ENCODE data around the gene SERGEF. TPM values are rescaled to one million over a fixed set of nuclear protein-coding genes. Genes with fewer than 3 reads are reported as not detected.
A peak's percentile ranks its signal among the peaks of the same experiment; 100 is the strongest.

Gene SERGEF
- total RNA-seq, 1 experiment from 2014 or later, result 26.1 TPM

DNA sequence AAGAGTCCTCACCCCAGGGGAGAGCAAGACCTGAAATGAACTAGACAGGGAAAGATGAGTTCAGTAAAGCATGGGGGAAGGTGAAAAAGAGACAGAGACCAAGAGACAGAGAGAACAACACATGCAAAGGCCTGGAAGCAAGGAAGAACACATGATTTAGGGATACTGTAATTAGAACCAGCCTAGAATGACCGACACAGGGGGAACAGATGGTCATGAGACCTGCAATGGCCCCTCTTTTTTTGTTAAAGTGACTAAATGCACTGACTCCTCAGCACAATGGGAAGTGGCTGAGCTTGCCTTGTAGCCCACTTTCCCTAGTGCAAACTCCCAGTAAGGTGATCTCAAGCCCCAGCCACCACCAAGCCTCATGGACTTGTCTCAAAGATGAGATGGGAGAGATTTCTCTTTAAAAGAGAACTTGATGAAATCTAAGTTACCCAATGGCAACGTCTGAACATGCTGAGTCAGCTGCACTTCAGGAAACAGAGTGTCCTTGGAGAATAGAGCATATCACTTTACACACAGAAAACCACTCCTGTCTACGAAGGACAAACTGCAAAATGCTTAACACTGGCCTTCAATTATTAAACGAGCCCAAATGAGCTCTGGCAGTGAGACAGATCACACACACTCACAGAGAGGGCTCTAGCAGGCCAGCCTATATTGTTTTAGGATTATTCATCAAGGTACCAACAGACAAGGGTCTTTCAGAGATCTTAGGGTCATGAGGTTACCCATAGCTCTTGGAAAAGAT is 91.0 kb downstream of the SERGEF start:
- DNase-seq (ENCODE audit: unreplicated experiment), result peak; percentile 54
- TF ChIP-seq, protein P1, sequence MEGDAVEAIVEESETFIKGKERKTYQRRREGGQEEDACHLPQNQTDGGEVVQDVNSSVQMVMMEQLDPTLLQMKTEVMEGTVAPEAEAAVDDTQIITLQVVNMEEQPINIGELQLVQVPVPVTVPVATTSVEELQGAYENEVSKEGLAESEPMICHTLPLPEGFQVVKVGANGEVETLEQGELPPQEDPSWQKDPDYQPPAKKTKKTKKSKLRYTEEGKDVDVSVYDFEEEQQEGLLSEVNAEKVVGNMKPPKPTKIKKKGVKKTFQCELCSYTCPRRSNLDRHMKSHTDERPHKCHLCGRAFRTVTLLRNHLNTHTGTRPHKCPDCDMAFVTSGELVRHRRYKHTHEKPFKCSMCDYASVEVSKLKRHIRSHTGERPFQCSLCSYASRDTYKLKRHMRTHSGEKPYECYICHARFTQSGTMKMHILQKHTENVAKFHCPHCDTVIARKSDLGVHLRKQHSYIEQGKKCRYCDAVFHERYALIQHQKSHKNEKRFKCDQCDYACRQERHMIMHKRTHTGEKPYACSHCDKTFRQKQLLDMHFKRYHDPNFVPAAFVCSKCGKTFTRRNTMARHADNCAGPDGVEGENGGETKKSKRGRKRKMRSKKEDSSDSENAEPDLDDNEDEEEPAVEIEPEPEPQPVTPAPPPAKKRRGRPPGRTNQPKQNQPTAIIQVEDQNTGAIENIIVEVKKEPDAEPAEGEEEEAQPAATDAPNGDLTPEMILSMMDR (IDR thresholded peaks at IDR 0.05; ENCODE audit: unreplicated experiment), result no peak
- Mint-ChIP-seq H3K4me3 (ENCODE audit: unreplicated experiment) (no peak overlapping the region), H3K36me3 (ENCODE audit: insufficient read depth, unreplicated experiment) (no peaks in the 10 kb centered on the region), H3K4me1 (ENCODE audit: insufficient read depth, unreplicated experiment) (peaks cover 13% of the 10 kb centered on the region), H3K27me3 (ENCODE audit: insufficient read depth, unreplicated experiment) (no peaks in the 10 kb centered on the region), H3K9me3 (ENCODE audit: unreplicated experiment) (no peaks in the 10 kb centered on the region), H3K27ac (ENCODE audit: low read depth, unreplicated experiment) (peak overlapping the region; percentile 44)
- CTCF ChIA-PET, result interaction anchor here (0.6 to 3.1 kb wide), 8 partner anchors 8 to 380 kb away, joined by 3 to 8 read pairs (median 4); no protein-coding TSS in a partner anchor
- intact Hi-C loops (cut with micrococcal nuclease), result no loop called here
- no TSS peak for BruUV-seq (replicated peaks)
- POLR2A ChIA-PET, result interaction anchor here (0.7 to 1.2 kb wide), 2 partner anchors 48 to 55 kb away, joined by 3 read pairs; no protein-coding TSS in a partner anchor

DNA sequence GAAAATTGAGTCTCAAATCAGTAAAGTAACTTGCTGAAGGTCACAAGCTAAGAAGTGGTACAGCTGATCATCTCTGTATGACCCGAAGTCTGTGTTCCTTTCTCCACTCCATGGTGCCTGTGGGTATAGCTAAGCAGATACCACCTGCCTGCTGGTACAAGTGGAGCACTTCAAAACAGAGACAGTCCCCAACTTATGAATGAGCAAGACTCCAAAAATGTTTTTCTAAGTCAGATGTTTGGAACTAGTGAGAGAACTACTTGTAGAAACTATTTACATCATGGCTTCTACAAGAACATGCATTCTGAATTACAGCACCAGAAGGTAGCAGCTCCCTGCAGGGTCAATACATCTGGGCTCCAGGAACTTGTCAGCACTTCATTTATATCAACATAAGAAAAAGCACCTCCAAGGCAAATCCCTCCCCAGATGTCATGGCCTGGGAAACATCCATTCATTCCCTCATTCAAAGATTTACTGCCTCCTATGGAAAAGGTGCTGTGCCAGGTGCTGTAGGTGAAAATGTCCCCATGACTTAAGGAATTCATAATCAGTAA is 94.7 kb downstream of the SERGEF start:
- intact Hi-C loops (cut with micrococcal nuclease), result no loop called here
- H3K36me3 Mint-ChIP-seq (ENCODE audit: insufficient read depth, unreplicated experiment), result no peaks in the 10 kb centered on the region
- H3K27me3 Mint-ChIP-seq (ENCODE audit: insufficient read depth, unreplicated experiment), result no peaks in the 10 kb centered on the region
- no peak overlapping the region for H3K27ac Mint-ChIP-seq (ENCODE audit: low read depth, unreplicated experiment)
- ChIA-PET CTCF (interaction anchor here (0.7 to 1.1 kb wide), 3 partner anchors 13 to 54 kb away, joined by 3 read pairs; no protein-coding TSS in a partner anchor), POLR2A (no interaction called here)
- no TSS peak for BruUV-seq (replicated peaks)
- TF ChIP-seq, protein P1 (IDR thresholded peaks at IDR 0.05; ENCODE audit: unreplicated experiment), result no peak
- no peak overlapping the region for H3K4me3 Mint-ChIP-seq (ENCODE audit: unreplicated experiment)
- H3K9me3 Mint-ChIP-seq (ENCODE audit: unreplicated experiment), result no peaks in the 10 kb centered on the region
- peaks cover 13% of the 10 kb centered on the region for H3K4me1 Mint-ChIP-seq (ENCODE audit: insufficient read depth, unreplicated experiment)
- DNase-seq (ENCODE audit: unreplicated experiment), result no peak

DNA sequence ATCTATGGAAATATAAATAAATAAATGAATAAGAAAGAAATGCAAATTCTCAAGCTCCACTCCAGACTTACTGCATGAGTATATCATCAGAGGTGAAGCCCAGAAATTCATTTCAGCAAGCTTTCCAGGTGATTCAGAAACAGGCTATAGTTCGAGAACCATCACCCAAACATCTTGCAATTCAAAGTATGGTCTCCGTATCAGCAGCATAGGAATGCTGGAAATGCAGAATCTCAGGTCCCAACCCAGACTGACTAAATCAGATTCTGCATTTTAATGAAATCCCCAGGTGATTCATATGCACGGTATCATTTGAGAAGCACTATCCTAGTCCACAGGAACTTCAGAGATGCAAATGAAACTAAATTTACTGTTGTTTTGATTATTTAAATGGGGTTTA is 95.3 kb downstream of the SERGEF start:
- TF ChIP-seq, protein P1 (IDR thresholded peaks at IDR 0.05; ENCODE audit: unreplicated experiment), result no peak
- CTCF ChIA-PET, result interaction anchor here (0.9 to 1.1 kb wide), 2 partner anchors 13 to 53 kb away, joined by 3 read pairs; no protein-coding TSS in a partner anchor
- no TSS peak for BruUV-seq (replicated peaks)
- POLR2A ChIA-PET, result no interaction called here
- Mint-ChIP-seq H3K36me3 (ENCODE audit: insufficient read depth, unreplicated experiment) (no peaks in the 10 kb centered on the region), H3K4me3 (ENCODE audit: unreplicated experiment) (no peak overlapping the region), H3K4me1 (ENCODE audit: insufficient read depth, unreplicated experiment) (peaks cover 13% of the 10 kb centered on the region), H3K27me3 (ENCODE audit: insufficient read depth, unreplicated experiment) (no peaks in the 10 kb centered on the region), H3K27ac (ENCODE audit: low read depth, unreplicated experiment) (no peak overlapping the region), H3K9me3 (ENCODE audit: unreplicated experiment) (no peaks in the 10 kb centered on the region)
- DNase-seq (ENCODE audit: unreplicated experiment), result no peak
- intact Hi-C loops (cut with micrococcal nuclease), result no loop called here

DNA sequence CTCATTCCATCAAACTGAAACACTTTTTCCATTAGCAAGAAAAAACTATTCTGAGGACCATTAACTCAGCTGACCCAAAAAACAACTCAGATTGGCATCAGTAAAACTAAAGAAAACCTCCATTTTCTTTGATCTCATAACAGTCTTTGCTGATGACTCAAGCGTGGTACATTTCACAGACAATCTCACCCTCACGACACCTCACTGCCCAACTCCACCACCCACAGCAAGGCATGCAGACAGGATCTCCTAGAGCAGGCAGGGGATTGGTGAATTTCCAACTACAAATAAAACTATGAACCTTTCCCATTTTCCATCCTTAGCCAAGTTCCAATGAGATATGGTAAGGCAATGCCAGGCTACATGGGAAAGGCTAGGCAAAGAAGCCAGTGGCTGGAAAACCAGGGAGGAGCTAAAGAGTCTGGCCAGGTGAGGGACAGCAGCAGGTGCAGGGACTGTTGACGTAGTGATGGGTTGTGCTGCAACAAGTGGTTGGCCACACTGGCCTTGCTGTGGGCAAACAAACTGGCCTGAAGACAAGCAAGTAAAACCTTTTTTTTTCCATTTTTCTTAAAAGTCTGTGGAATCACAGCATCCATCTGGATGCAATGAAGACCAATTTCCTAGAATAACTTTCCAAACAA is 97.2 kb downstream of the SERGEF start:
- H3K27me3 Mint-ChIP-seq (ENCODE audit: insufficient read depth, unreplicated experiment), result no peaks in the 10 kb centered on the region
- no peak for DNase-seq (ENCODE audit: unreplicated experiment)
- ChIA-PET CTCF (interaction anchor here (1.0 to 2.7 kb wide), 4 partner anchors 10 to 63 kb away, joined by 3 to 12 read pairs (median 6); no protein-coding TSS in a partner anchor), POLR2A (no interaction called here)
- no peaks in the 10 kb centered on the region for H3K9me3 Mint-ChIP-seq (ENCODE audit: unreplicated experiment)
- no peak overlapping the region for H3K27ac Mint-ChIP-seq (ENCODE audit: low read depth, unreplicated experiment)
- H3K4me1 Mint-ChIP-seq (ENCODE audit: insufficient read depth, unreplicated experiment), result no peaks in the 10 kb centered on the region
- H3K4me3 Mint-ChIP-seq (ENCODE audit: unreplicated experiment), result no peak overlapping the region
- TF ChIP-seq, protein P1 (IDR thresholded peaks at IDR 0.05; ENCODE audit: unreplicated experiment), result no peak
- no TSS peak for BruUV-seq (replicated peaks)
- intact Hi-C loops (cut with micrococcal nuclease), result no loop called here
- no peaks in the 10 kb centered on the region for H3K36me3 Mint-ChIP-seq (ENCODE audit: insufficient read depth, unreplicated experiment)
